ENCODE data around the gene GLO1.
"Not testable (repeated sequence)": the region's sequence is repeated elsewhere in the genome, so short reads cannot be mapped to it uniquely, and the experiment has no call there.

Gene GLO1

GRCh38 chr6:38705924-38706323 is 3.0 kb upstream of the GLO1 start:
- DNase-seq (ENCODE audit: low spot score): no peak

- DNase-seq (ENCODE audit: low spot score): no peak
Observed at GRCh38 chr6:38703949-38704590, 1.1 kb upstream of the GLO1 start.

- no peak for DNase-seq (ENCODE audit: low spot score)
Observed at GRCh38 chr6:38701551-38701950, 1.4 kb downstream of the GLO1 start.

- DNase-seq (ENCODE audit: low spot score): not testable (repeated sequence)
Observed at GRCh38 chr6:38699702-38700101, 3.2 kb downstream of the GLO1 start.

GRCh38 chr6:38697846-38698245 is 5.1 kb downstream of the GLO1 start:
- no peak for DNase-seq (ENCODE audit: low spot score)

- DNase-seq (ENCODE audit: low spot score): no peak
Observed at GRCh38 chr6:38696345-38696744, 6.6 kb downstream of the GLO1 start.

GRCh38 chr6:38695933-38696332 is 7.0 kb downstream of the GLO1 start:
- no peak for DNase-seq (ENCODE audit: low spot score)

GRCh38 chr6:38695227-38695900 is 7.6 kb downstream of the GLO1 start:
- no peak for DNase-seq (ENCODE audit: low spot score)

GRCh38 chr6:38688579-38689087 is 14.3 kb downstream of the GLO1 start:
- no peak for DNase-seq (ENCODE audit: low spot score)

GRCh38 chr6:38687549-38687948 is 15.4 kb downstream of the GLO1 start:
- DNase-seq (ENCODE audit: low spot score): no peak

- no peak for DNase-seq (ENCODE audit: low spot score)
Observed at GRCh38 chr6:38687043-38687353, 15.9 kb downstream of the GLO1 start.

- DNase-seq (ENCODE audit: low spot score): no peak
Observed at GRCh38 chr6:38686270-38687042, 16.5 kb downstream of the GLO1 start.

GRCh38 chr6:38684904-38685303 is 18.0 kb downstream of the GLO1 start:
- no peak for DNase-seq (ENCODE audit: low spot score)

- DNase-seq (ENCODE audit: low spot score): no peak
Observed at GRCh38 chr6:38684237-38684636, 18.7 kb downstream of the GLO1 start.

- DNase-seq (ENCODE audit: low spot score): no peak
Observed at GRCh38 chr6:38681850-38682249, 21.1 kb downstream of the GLO1 start.

GRCh38 chr6:38679668-38680067 is 23.3 kb downstream of the GLO1 start:
- no peak for DNase-seq (ENCODE audit: low spot score)

- no peak for DNase-seq (ENCODE audit: low spot score)
Observed at GRCh38 chr6:38678178-38678760, 24.7 kb downstream of the GLO1 start.

GRCh38 chr6:38676974-38677544 is 25.9 kb downstream of the GLO1 start:
- no peak for DNase-seq (ENCODE audit: low spot score)

- no peak for DNase-seq (ENCODE audit: low spot score)
Observed at GRCh38 chr6:38676236-38676973, 26.5 kb downstream of the GLO1 start.

GRCh38 chr6:38673397-38674165 is 29.4 kb downstream of the GLO1 start:
- no peak for DNase-seq (ENCODE audit: low spot score)

All from AG08395 (cell line).